Rectal smooth muscle tissue (tissue), 1 donor: ENCODE data around the gene TIMM22.

Experiments used
- H3K27ac ChIP-seq: one replicate; pipeline ENCODE4 v1.7.0; 2013; ENCODE audit warnings: low read depth, low read length, inconsistent platforms
- H3K27me3 ChIP-seq: one replicate; pipeline ENCODE4 v1.7.0; 2013; ENCODE audit warnings: low read length; ENCODE audit not compliant: control insufficient read depth, insufficient read depth
- H3K36me3 ChIP-seq: one replicate; pipeline ENCODE4 v1.7.0; 2013; ENCODE audit warnings: low read length; ENCODE audit not compliant: control insufficient read depth, insufficient read depth
- H3K4me1 ChIP-seq: one replicate; pipeline ENCODE4 v1.7.0; 2013; ENCODE audit warnings: low read length; ENCODE audit not compliant: control insufficient read depth, insufficient read depth
- H3K4me3 ChIP-seq: one replicate; pipeline ENCODE4 v1.7.0; 2013; ENCODE audit warnings: low read length
- H3K9ac ChIP-seq: one replicate; pipeline ENCODE4 v1.7.0; 2013; ENCODE audit warnings: low read length

Gene TIMM22

DNA sequence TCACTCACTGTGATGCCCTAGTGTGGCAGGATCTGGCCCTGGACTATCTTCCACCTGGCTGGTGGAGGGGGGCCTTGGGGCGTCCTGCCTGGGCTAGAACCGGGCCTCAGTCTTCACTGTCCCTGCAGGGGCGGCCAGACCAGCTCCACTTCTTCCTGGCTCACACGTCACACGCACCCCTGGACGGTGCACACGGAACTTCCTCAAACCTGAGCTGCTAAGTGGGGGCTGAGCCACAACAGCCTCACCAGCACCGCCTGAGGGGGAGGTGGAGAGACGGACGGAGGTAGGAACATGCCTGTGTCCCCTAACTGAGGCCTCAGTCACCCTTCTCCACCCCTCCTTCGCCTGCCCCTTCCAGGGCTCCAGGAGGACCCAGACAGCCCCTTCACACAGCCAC is 36.6 kb downstream of the TIMM22 start:
- Histone ChIP-seq H3K27me3 (no peaks in the 10 kb centered on the region), H3K27ac (no peak overlapping the region), H3K36me3 (peaks cover 5% of the 10 kb centered on the region), H3K4me1 (peaks cover 13% of the 10 kb centered on the region), H3K9ac (no peak overlapping the region), H3K4me3 (no peak overlapping the region)

- Histone ChIP-seq H3K27ac (no peak overlapping the region), H3K4me1 (peaks cover 10% of the 10 kb centered on the region), H3K4me3 (no peak overlapping the region), H3K36me3 (peaks cover 5% of the 10 kb centered on the region), H3K9ac (no peak overlapping the region), H3K27me3 (no peaks in the 10 kb centered on the region)
Observed at GRCh38 chr17:1034652-1035210, 37.8 kb downstream of the TIMM22 start.

- H3K27me3 ChIP-seq, result no peaks in the 10 kb centered on the region
- H3K9ac ChIP-seq, result no peak overlapping the region
- peaks cover 2% of the 10 kb centered on the region for H3K4me1 ChIP-seq
- peaks cover 7% of the 10 kb centered on the region for H3K36me3 ChIP-seq
- H3K4me3 ChIP-seq, result no peak overlapping the region
- no peak overlapping the region for H3K27ac ChIP-seq
Observed at GRCh38 chr17:1035546-1036170, 38.7 kb downstream of the TIMM22 start.

DNA sequence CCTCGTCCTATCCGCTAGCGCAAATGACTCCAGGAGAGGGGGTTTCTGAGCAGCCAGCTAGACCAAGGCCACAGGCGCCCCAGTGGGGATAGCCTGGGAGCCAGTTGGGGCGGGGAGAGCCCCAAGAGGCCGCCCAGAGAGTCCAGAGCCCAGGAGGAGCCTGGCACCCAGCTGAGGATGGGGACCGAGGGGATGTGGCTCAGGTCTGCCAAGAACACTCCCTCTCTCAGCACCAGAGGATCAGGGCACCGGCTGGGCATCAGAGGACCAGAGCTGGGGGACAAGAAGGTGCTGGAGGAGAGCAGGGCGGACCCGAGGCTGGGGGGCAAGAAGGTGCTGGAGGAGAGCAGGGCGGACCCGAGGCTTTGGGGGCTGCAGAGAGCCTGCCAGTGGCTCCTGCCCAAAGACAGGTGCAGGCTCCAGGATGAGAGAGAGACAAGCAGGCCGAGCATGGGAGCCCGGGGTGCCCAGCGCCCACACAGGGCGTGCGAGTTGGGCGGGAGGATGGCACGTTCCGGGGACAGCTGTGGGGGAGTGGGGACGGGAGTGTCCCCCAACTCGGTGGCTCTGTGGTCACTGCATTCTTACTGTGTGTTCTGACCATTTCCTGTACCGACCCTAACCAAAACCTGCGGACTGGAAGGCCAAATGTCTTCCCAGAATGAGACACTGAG is 39.4 kb downstream of the TIMM22 start:
- Histone ChIP-seq H3K4me1 (peaks cover 2% of the 10 kb centered on the region), H3K9ac (no peak overlapping the region), H3K36me3 (peaks cover 8% of the 10 kb centered on the region), H3K27me3 (no peaks in the 10 kb centered on the region), H3K4me3 (no peak overlapping the region), H3K27ac (no peak overlapping the region)

- Histone ChIP-seq H3K27ac (no peak overlapping the region), H3K4me3 (no peak overlapping the region), H3K36me3 (peaks cover 10% of the 10 kb centered on the region), H3K27me3 (no peaks in the 10 kb centered on the region), H3K9ac (no peak overlapping the region), H3K4me1 (peaks cover 2% of the 10 kb centered on the region)
Observed at GRCh38 chr17:1036845-1037237, 39.9 kb downstream of the TIMM22 start.

- Histone ChIP-seq H3K27me3 (no peaks in the 10 kb centered on the region), H3K27ac (no peak overlapping the region), H3K36me3 (peaks cover 12% of the 10 kb centered on the region), H3K9ac (no peak overlapping the region), H3K4me1 (peaks cover 2% of the 10 kb centered on the region), H3K4me3 (no peak overlapping the region)
Observed at GRCh38 chr17:1037238-1037879, 40.4 kb downstream of the TIMM22 start.

GRCh38 chr17:1038459-1039122 is 41.7 kb downstream of the TIMM22 start:
- Histone ChIP-seq H3K27ac (no peak overlapping the region), H3K36me3 (peaks cover 15% of the 10 kb centered on the region), H3K27me3 (no peaks in the 10 kb centered on the region), H3K4me1 (peaks cover 2% of the 10 kb centered on the region), H3K9ac (no peak overlapping the region), H3K4me3 (no peak overlapping the region)

GRCh38 chr17:1039123-1039507 is 42.2 kb downstream of the TIMM22 start:
- no peak overlapping the region for H3K9ac ChIP-seq
- H3K27ac ChIP-seq, result no peak overlapping the region

GRCh38 chr17:1039511-1040215 is 42.7 kb downstream of the TIMM22 start:
- Histone ChIP-seq H3K27ac (peak overlapping the region; percentile 24), H3K4me3 (no peak overlapping the region), H3K27me3 (no peaks in the 10 kb centered on the region), H3K36me3 (peaks cover 15% of the 10 kb centered on the region), H3K9ac (no peak overlapping the region), H3K4me1 (peaks cover 2% of the 10 kb centered on the region)

More at GRCh38 chr17:1039123-1039507, 42.2 kb downstream of the TIMM22 start:
- peaks cover 15% of the 10 kb centered on the region for H3K36me3 ChIP-seq
- H3K4me1 ChIP-seq, result peaks cover 2% of the 10 kb centered on the region
- no peak overlapping the region for H3K4me3 ChIP-seq
- H3K27me3 ChIP-seq, result no peaks in the 10 kb centered on the region

DNA sequence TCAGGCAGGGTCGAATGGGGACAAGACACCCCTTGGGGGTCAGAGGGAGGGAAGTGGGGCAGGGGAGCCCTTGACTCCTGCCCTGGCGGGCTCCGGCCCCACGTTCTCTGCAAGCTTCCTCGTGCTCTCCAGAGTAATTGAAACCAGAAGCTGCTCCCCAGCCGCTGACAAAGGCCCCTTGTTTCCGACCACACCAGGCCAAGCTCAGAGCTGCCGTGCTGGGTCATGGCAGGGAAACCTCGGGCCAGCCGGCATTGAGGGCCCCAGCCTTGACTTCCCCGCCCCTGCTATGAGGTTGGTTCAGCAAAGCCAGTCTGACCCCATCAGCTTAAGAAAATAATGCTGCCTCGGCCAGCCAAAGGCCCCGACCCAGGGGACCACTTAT is 43.3 kb downstream of the TIMM22 start:
- Histone ChIP-seq H3K27ac (peak overlapping the region; percentile 24), H3K27me3 (no peaks in the 10 kb centered on the region), H3K36me3 (peaks cover 15% of the 10 kb centered on the region), H3K4me1 (peaks cover 2% of the 10 kb centered on the region), H3K9ac (no peak overlapping the region), H3K4me3 (no peak overlapping the region)

DNA sequence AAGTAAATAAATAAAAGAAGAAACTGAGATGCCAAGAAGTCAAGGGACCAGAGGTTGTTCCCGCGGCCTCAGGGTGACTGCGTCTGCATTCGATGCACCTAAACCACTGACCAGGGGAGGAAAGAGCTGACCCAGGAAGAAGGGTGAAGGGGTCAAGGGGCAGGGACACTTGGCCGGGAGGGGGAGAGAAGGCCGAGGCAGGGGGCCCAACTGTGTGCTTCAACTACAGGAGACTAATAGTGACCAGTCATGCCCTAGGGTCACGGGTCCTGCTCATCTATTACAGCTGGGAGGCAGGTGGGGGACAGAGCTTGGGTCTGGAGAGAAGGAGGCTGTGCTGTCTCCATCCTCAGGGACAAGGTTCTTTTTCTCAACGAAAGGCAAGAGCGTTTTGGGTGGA is 44.8 kb downstream of the TIMM22 start:
- H3K27ac ChIP-seq, result no peak overlapping the region
- H3K4me1 ChIP-seq, result peaks cover 6% of the 10 kb centered on the region

DNA sequence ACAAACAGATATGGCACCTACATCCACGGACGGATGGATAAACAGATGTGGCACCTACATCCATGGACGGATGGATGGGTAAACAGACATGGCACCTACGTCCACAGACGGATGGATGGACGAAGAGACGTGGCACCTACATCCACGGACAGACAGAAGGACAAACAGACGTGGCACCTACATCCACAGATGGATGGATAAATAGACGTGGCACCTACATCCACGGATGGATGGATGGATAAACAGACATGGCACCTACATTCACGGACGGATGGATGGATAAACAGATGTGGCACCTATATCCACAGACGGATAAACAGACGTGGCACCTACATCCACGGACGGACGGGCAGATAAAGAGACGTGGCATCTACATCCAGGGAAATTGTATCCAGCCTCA is 45.6 kb downstream of the TIMM22 start:
- Histone ChIP-seq H3K36me3 (peaks cover 10% of the 10 kb centered on the region), H3K27me3 (no peaks in the 10 kb centered on the region), H3K4me1 (peaks cover 12% of the 10 kb centered on the region), H3K27ac (no peak overlapping the region), H3K4me3 (no peak overlapping the region), H3K9ac (no peak overlapping the region)

More for the DNA sequence above, 44.8 kb downstream of the TIMM22 start:
- Histone ChIP-seq H3K4me3 (no peak overlapping the region), H3K9ac (no peak overlapping the region), H3K36me3 (peaks cover 12% of the 10 kb centered on the region), H3K27me3 (no peaks in the 10 kb centered on the region)
